HG02759 (cell line): ENCODE results near the gene DDX24.
"Not testable (repeated sequence)": the region's sequence is repeated elsewhere in the genome, so short reads cannot be mapped to it uniquely, and the experiment has no call there.

Experiments
- ATAC-seq: cut with Tn5 transposase; IDR thresholded peaks from one replicate; pipeline ENCODE4 v1.9.1; 2021; ENCODE audit warnings: mild to moderate bottlenecking, moderate library complexity; ENCODE audit not compliant: unreplicated experiment

Gene DDX24

DNA sequence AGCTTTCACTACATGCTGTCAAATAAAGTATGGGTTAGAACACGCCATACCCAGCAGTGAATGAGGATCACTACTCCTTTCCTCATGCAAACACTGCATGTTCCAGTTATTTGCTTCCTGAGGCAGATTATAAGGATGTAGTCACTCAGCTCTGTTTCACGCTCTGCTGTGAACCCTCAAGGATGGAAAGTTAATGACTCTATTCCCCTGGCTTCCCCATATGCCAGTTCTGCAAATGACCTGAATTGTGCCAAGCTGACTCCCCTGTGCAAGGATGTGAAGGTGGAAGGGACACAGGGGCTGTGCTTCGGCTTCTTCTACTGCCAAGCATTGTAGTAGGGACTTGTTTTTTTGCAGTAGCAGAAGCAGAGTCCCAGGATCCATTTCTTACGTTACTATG is 6.9 kb upstream of the DDX24 start:
- ATAC-seq = no peak

DNA sequence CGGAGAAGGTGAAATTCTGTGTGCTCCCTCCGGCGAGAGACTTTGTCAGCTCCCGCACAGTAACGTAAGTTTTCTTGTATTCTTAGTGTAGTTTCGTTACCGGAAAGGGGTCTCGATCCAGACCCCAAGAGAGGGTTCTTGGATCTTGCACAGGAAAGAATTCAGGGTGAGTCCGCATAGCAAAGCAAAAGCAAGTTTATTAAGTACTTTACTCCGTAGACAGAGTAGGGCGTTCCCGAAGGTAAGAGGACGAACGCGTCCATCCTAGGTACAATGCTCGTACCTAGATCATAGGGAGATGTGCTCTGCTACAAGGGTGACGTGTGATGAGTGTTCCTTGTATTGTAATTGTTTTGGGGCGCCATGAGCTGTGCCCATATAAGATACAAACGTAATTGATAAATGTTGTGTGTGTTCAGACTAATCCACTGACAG is 401 bp upstream of the DDX24 start:
- ATAC-seq = peak; percentile 27

DNA sequence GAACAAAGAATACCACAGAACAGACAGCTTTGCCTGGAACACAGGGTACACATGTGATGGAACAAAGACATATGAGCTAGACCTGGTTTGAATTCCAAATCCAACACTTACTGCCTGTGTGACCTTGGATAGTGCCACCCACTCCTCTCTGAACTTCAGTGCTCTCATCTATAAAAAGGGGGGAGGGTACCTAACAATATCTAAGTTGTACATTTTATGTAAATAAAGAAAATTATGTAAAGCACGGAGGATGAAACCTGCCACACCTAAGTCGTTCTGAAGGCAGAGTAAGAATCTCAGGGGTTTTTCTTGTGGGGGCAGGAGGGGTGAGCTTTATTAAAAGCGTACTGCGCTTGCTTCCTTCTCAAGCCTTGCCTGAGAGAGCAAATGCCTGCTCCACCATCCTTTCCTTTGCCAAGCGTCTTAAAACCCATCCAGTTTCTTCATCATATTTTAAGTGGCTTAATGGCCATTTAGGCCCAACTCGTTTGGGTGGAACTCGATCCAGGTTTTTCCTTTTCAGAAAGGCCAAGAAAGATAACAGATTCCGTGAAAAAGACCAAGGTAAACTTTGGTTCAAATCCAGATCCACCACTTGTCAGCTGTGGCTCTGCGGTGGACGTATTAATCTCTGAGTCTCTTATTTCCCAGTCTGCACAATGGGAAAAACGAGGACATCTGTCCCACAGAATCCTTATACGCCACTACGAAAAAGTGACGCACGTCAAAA is 946 bp downstream of the DDX24 start:
- ATAC-seq = no peak

DNA sequence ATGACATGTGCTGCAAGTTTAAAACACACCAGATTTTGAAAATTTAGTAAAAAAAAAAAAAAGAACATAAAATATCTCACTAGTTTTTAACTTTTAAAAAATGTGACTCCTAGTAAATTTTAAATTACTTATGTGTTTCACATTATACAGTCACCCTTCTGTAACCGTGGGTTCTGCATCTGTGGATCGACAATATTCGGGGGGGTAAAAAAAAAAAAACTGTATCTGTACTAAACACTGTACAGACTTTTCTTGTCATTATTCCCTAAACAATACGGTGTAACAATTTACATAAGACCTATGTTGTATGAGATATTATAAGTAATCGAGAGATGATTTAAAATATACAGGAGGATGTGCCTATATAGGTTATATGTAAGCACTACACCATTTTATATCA is 3.2 kb downstream of the DDX24 start:
- no peak for ATAC-seq

DNA sequence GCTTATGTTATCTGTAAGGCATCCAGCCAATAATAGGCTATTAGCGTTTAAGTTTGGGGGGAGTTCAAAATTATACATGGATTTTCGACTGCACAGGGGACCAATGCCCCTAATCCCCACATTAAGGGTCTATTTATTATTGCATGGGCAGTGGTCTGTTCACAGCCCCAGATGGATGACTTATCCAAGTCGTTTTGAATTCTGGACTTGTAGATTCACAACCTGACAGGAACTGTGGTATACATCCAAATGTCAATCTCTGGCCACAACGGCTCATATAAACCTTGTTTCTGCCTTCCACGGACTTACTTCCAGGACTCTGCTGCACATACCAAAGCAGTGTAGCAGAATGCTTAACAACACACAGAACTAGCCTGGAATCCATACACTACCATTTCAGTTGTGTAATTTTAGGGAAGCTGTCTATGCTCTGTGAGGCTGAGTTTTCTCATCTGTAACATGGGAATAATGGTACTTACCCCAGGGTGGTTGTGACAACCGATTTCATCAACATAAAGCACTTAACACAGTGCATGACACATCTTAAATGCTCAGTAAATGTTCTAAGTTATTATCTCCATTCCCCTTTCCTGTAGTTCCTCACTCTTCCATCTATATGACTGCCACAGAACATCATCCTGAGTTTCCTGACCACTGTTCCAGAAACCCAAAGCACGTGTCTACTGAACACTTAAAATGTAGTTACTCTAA is 3.7 kb downstream of the DDX24 start:
- no peak for ATAC-seq

DNA sequence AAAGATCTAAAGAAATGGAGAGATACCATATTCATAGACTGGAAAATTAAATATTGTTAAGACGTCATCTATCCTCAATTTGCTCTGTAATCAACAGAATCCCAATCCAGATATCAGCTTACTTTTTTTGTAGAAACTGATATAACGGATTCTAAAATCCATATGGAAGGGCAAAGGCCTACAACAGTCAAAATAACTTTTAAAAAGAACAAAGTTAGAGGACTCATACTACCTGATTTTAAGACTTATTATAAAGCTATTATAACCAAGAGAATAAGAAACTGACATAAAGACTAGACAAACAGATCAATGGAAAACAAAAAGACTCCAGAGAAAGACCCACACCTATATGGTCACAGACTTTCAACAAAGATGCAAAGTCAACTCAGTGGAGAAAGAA is 6.0 kb downstream of the DDX24 start:
- no peak for ATAC-seq

DNA sequence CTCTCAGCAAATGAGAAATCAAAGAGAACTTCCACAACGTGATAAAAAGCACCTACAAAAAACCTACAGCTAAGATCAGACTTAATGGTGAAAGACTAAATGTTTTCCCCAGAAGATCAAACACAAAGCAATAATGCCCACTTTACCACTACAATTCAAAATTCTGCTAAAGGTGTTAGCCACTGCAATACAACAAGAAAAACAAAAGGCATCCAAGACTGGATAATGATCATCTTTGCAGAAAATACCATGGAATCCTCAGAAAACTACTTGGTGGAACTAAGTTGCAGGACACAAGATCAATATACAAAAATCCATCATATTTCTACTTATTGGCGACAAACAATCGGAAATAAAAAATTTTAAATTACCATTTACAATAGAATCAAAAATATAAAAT is 6.5 kb downstream of the DDX24 start:
- no peak for ATAC-seq

DNA sequence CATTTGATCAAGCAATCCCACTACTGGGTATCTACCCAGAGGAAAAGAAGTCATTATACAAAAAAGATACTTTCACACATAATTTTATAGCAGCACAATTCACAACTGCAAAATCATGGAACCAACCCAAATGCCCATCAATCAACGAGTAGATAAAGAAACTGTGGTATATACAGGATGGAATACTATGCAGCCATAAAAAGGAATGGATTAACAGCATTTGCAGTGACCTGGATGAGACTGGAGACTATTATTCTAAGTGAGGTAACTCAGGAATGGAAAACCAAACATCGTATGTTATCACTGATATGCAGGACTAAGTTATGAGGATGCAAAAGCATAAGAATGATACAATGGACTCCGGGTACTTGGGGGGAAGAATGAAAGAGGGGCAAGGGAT is 8.9 kb downstream of the DDX24 start:
- not testable (repeated sequence) for ATAC-seq

DNA sequence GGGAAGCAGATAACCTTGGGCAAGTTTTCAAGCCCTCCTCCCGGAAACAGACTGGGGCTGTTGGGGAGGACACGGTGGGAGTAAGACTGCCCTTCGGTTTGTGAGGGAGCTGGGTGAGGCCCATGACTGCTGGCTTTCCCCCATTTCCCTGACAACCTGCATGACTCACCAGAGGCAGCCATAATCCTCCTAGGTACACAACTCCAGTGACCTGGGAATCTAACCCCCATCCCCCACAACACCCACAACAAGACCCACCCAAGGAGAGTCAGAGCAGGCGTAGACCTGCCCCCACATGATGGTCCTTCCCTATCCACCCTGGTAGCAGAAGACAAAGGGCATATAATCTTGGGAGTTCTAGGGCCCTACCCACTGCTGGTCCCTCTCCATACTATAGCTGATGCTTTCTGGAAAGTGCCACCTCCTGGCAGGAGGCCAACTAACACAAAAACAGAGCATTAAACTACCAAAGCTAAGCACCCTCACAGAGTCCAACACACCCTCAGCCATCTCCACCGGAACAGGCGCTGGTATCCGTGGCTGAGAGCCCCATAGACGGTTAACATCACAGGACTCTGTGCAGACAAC is 14.8 kb downstream of the DDX24 start:
- no peak for ATAC-seq

DNA sequence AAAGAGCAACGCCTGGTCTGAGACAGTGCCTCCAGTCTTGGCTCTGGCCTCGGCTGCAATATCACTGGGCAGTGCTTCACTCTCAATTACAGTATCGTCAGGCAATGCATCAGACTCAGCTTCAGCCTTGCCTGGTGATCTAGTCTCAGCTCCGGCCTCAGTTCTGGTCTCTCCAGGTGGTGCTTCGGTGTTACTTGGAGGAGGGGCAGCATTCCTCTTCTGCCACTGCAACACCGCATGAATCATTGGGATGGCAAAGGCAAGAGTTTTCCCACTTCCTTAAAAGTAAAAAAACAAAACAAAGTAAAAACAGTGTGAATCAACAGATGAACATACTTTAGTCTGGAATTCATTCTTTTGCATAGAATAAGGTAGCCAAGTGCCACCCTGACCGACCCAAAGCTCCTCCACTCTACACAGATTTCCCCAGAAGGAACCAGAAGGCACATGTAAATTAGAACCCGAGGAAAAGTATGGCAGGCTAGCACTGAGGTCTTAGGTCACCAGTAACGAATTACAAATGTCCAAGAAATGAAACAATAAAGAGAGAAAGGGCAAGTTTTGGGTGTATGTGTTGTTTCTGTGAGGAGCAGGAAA is 18.6 kb downstream of the DDX24 start:
- ATAC-seq = no peak

DNA sequence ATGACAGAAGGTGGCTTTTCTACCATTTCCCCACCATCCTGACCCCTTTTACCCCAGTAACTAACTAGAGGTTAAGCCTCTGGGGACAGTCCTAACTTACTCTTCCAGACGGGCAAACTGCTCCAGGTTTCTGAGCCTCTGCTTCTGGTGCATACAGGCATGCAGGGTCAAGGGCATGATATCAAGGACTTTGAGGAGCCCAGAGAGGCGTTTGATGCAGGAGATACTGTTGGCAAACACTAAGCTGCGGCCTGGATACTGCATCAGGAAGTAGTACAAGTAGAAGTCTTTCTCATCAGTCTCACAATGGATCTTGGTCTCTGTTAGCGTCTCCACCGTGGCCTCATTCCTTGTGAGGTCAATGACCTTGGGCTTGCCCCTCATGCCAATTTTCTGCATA is 21.0 kb downstream of the DDX24 start:
- no peak for ATAC-seq

DNA sequence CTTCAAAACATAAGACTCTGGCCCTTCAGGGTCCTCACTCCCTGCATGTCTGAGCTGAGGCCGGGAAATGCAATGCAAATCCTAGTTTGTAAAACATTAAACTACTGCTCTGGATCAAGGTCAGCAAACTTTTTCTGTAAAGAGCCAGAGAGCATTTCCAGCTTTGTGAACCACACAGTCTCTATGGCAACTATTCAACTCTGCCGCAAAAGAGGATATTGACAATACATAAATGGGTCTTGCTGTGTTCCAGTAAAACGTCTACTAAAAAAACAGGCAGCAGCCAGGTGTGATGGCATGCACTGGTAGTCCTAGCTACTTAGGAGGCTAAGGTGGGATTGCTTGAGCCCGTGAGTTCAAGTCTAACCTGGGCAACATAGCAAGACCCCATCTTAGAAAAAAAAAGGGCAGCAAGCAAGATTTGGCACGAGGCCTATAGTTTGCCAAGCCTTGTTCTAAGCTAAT is 22.3 kb downstream of the DDX24 start:
- no peak for ATAC-seq

DNA sequence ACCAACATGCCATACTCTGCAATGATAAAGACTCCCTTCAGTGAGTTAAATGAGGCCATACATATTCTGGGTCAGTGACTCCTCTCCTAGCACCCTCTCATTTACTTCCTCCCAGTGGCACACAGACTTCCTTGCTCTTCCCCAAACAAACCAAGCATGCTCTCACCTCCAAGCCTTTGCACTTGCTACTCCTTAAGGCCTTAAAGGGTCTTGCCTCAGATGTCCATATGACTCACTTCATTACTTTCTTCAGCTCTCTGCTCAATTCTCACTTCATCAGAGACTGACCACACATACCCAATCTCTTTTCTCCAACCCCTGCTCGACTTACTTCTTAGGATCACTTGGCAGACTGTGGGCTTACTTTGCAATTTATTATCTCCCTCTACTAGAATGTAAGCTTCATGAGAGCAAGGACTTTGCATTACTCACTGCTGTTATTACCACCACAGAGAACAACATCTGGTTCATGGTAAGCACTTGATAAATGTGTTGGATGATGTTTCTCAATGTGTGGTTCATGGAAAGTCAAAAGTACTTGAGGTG is 22.8 kb downstream of the DDX24 start:
- ATAC-seq = no peak

DNA sequence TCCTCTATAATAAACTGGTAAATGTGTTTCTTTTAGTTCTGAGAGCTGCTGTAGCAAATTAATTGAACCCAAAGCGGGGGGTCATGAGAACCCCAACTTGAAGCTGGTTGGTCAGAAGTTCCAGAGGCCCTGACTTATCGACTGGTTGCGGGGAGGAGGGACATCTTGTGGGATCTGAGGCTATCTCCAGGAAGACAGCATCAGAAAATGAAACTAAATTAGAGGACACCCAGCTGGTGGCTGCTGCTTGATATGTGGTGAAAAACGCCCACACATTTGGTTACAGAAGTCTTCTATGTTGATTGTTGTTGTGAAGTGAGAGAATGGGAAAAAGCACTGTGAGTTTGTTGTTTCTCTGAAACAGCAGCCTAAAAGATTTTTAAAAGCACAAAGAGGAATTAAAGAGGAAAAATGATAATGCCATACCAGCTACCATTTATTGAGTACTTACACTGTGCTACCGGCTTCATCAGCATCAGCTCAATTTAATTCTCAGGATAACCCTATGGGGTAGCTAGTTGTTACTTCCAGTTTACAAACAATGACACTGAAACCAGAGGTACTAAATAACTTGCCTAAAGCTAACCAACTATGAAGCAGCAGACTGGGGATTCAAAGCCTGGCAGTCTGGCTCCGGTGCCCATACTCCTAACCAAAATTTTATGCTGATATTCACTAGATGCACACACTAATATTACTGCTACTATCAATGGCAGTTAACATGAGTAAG is 24.3 kb downstream of the DDX24 start:
- no peak for ATAC-seq

DNA sequence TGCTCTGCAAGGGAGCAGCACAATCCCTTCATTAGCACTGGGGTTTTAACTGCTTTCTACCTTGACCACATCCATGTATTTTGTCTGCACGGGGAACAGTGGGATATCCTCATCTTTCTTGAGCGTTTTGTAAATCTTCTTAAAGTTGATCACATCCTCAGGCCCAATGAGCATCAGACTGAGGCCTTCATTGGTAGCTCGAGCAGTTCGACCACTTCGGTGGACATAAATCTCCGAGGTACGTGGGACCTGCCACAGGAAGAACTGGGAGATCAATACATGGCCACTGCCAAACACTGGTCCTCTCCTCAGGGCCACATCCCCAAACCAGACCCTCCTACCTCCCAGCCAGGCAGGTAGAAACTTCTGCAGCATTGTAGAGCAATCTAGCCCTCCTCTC is 26.1 kb downstream of the DDX24 start:
- ATAC-seq = no peak

DNA sequence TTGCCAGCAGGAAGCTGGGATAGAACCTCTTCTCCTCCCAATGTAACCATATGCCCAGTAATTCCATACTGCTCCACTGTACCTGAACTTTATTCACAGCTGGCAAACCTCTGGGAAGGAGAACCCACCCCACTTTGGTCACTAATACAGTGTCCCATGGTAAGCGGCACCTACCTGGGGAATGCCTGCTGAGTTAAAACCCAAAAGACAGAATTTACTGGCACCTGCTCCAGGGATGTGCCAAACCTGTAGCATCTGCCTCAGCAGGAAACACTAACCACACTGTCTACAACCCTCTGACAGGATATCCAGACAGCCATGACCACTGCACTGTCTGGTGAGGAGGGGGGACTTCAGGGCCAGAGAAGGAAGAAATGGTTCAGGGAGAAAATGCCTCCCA is 26.6 kb downstream of the DDX24 start:
- ATAC-seq = no peak

DNA sequence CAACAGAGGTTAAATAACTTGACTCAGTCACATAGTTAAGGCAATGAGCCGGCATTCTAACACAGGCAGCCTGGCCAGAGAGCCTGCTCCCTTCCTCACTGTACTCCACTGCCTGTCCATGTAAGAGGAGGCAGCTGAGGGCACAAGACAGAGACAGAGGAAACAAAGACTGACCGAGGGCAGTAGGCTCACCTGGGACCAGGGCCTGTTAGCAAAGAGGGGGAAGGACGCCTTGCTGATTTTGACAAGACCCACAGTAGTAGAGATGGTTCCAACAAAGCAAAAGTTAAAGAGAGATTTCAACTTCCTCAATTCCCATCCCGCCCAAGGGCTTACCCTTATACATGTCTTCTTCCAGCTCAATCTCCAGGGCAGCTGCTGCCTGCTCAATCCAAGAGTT is 28.3 kb downstream of the DDX24 start:
- no peak for ATAC-seq

DNA sequence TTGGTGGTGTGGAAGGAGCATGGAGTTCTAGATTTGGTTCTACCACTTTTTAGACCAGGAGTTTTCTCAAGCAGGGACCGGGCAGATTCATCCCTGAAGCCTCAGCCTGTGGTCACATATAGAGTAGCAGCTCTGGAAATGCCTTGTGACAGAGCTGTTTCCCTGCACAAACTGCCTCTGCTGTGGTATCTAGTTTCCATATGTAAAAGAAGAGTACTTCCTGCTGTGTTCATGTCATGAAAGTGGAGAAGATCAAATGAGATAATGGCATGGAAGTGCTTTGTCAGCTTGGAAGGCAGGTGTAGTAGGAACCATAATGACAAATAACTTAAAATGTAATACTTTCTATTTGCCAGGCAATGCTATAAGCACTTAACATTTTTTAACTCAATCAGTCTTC is 28.8 kb downstream of the DDX24 start:
- no peak for ATAC-seq

DNA sequence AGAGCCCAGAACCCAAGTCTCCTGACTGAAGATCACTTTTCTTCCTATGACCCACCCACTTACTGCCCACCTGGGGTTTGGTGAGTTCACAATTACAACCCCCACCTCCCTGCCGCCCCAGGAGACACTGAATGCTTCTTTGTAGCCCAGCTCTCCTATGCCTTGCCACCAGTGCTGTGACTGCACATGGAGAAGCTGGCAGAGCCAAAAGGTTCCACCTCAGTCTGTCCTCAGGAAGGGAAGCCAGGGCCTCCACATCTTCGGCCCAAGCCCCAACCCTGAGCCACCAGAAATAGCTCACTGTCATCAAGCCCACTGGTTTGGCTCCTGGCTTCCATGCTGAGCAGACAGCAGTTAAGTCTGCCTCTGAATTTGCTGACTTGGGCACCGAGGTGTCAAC is 29.2 kb downstream of the DDX24 start:
- ATAC-seq = no peak

DNA sequence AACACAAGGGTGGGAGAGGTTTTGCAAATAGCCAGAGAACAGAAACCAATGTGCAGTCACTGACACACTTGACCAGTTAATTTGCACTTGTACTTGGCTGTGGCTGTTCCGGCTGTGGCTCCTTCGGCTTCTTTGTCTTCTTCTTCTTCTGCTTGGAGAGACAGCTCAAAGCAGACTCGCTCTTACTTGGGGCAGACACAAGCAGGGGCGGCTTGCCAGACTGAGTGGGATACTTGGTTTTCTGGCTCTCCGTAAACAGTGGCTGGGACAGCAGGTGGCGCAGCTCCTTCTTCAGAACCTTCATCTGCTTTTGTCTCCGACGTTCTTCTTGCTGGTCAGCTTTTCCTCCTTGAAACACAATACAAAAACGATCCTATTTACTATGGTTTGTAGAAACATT is 29.9 kb downstream of the DDX24 start:
- ATAC-seq = no peak
